ENCODE measurements around the gene NEK9. TPM values are rescaled to one million over a fixed set of nuclear protein-coding genes. Genes with fewer than 3 reads are reported as not detected.
A peak's percentile ranks its signal among the peaks of the same experiment; 100 is the strongest.
"Not testable (repeated sequence)": the region's sequence is repeated elsewhere in the genome, so short reads cannot be mapped to it uniquely, and the experiment has no call there.

NEK9 gene
- total and polyA plus RNA-seq, 2 experiments from 2014 or later = 41.0 to 47.6 TPM

DNA sequence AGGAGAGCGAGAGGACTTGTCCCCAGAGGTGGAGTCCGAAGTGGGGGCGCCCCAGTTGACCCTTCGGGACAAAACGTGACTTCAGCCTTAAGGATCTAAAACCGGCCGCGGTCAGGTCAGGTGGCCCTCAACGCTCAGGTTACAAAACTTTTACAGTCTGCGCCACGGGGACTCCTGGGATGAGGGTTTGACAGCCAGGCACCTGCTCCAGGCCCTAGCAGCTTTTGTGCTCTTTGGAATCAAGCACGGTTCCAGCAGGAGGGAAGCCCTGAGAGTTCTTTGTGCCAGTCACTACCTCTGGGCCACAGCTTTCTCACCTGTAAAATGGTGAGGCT, 57.1 kb downstream of the NEK9 start:
- peaks cover 23% of the 10 kb centered on the region; the same call in 1 of the 2 replicates for H3F3A ChIP-seq (ENCODE audit: insufficient read depth)
- in situ Hi-C loops (cut with MboI) = loop anchor here (10.0 kb wide), 1 partner anchor 135 kb away; no protein-coding TSS in a partner anchor
- H3K9me3 ChIP-seq (ENCODE audit: low read depth) = no peaks in the 10 kb centered on the region
- peak overlapping the region; percentile 74 for H3K27ac ChIP-seq
- no peaks in the 10 kb centered on the region for H4K20me1 ChIP-seq (ENCODE audit: insufficient read depth)
- H2AFZ ChIP-seq = peak overlapping the region; percentile 75
- peaks cover 18% of the 10 kb centered on the region for H3K4me1 ChIP-seq (ENCODE audit: insufficient read depth)
- no peaks in the 10 kb centered on the region; the same call in 1 of the 2 replicates for H3K79me2 ChIP-seq (ENCODE audit: insufficient read depth)
- H3K36me3 ChIP-seq (ENCODE audit: low read depth) = no peaks in the 10 kb centered on the region
- no peaks in the 10 kb centered on the region for H3K27me3 ChIP-seq (replicated peaks; ENCODE audit: insufficient read depth)
- DNase-seq = no peak
- no peaks in the 10 kb centered on the region for H3K9me2 ChIP-seq (ENCODE audit: insufficient read depth)
- 29% methylated on average over 12 of the region's 12 CpGs for WGBS, 2 experiments (ENCODE audit: low coverage in 1 of 2, low lambda C conversion rate in 2 of 2, missing lambda C conversion rate in 2 of 2)
- H3K9ac ChIP-seq = peak overlapping the region; percentile 80
- peak overlapping the region; percentile 86 for H3K4me2 ChIP-seq (ENCODE audit: unreplicated experiment)
- TF ChIP-seq EZH2 (IDR thresholded peaks at IDR 0.05; ENCODE audit: insufficient read depth, poor library complexity, severe bottlenecking) (no peak), EZH2phosphoT487 (IDR thresholded peaks at IDR 0.05; ENCODE audit: insufficient read depth, low read depth) (no peak)
- H3K4me3 ChIP-seq = peak overlapping the region; percentile 73

DNA sequence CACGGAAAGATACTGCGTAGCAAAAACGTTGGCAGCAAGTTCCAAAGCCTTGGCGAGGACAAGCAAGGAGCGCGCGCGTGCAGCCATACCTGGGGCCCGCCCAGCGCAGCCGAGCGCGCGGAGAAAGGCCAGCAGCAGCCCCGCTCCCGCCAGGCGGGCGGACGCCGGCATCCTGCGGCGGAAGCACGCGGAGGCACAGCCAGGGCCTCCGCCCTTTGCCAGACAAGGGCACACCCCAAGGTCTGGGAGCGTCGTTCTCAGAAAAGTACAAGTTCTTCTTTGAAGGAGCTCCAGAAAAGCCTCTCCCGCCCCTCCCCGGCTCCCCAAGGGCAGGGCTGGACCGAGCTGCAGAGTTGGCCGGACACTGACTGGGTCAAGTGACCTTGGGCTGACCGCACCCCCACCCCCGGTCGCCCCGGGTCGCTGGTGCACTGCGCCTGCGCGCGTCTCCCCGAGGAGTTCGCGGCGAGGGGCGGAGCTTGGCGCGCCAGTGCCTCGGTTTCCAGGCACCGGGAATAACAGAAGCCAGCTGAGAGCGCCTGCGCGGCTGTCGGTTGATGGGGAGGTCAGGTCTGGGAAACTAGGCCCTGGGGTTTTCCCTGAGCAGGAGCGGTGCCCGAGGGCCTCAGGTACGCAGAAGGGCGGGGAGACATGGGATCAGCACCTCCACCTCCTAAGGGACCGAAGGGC, 57.6 kb downstream of the NEK9 start, which contains the start of gene ZC2HC1C:
TSS of gene ZC2HC1C (plus strand) at position 521 of the 690 bp plus-strand sequence. CDS start 933 bp downstream, outside the sequence.
- 2 to 3% methylated on average over 49 to 50 of the region's 58 CpGs for WGBS, 2 experiments (ENCODE audit: low coverage in 1 of 2, low lambda C conversion rate in 2 of 2, missing lambda C conversion rate in 2 of 2)
- in situ Hi-C loops (cut with MboI) = no loop called here

DNA sequence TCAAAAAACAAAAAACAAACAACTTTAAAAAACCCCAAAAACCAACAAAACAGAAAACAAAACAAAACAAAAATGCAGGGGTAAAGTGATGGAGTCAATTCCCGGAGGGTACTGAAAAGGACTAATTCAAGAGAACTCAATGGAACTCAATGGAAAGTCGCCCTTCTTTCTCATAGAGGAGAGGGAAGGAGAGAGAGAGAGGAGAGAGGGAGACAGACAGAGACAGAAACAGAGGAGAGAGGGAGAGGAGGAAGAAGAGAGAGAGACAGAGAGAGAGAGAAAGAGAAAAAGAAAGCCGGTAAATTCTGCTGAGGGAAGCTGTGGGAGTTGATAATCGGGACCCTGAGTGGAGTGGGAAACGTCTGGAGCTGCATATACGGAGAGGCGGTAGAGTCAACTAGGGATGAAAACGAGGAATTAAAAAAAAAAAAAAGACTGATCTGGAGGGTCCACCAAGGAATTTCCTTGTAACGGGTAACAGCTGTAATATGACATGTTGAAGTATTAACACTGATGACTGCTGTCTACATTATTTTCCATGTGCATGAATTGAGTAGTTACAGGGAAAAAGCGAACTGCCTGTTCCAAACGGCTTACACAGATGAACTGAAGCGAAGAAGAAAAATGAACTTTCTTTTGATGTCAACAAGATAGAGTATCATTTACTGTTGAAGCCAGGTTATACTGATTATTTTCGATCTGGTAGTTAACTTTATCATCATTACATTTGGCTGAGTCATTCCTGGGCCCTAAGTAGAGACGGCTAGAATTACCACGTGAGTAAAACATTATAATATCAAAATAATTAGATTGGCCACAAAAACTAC, 58.3 kb downstream of the NEK9 start:
- Histone ChIP-seq H3K9me3 (ENCODE audit: low read depth) (no peaks in the 10 kb centered on the region), H3K79me2 (ENCODE audit: insufficient read depth) (peaks cover under 1% of the 10 kb centered on the region; the same call in 1 of the 2 replicates), H4K20me1 (ENCODE audit: insufficient read depth) (no peaks in the 10 kb centered on the region), H3K36me3 (ENCODE audit: low read depth) (no peaks in the 10 kb centered on the region), H3K4me2 (ENCODE audit: unreplicated experiment) (peak overlapping the region; percentile 86), H2AFZ (peak overlapping the region; percentile 75), H3K4me3 (peak overlapping the region; percentile 73), H3K4me1 (ENCODE audit: insufficient read depth) (peaks cover 18% of the 10 kb centered on the region), H3F3A (ENCODE audit: insufficient read depth) (peaks cover 23% of the 10 kb centered on the region; the same call in 1 of the 2 replicates), H3K9ac (peak overlapping the region; percentile 80), H3K27ac (peak overlapping the region; percentile 74), H3K27me3 (replicated peaks; ENCODE audit: insufficient read depth) (no peaks in the 10 kb centered on the region), H3K9me2 (ENCODE audit: insufficient read depth) (no peaks in the 10 kb centered on the region)
- in situ Hi-C loops (cut with MboI) = no loop called here
- WGBS, 2 experiments (ENCODE audit: low coverage in 1 of 2, low lambda C conversion rate in 2 of 2, missing lambda C conversion rate in 2 of 2) = 4 to 6% methylated on average over 15 of the region's 15 CpGs
- TF ChIP-seq EZH2 (IDR thresholded peaks at IDR 0.05; ENCODE audit: insufficient read depth, poor library complexity, severe bottlenecking) (no peak), EZH2phosphoT487 (IDR thresholded peaks at IDR 0.05; ENCODE audit: insufficient read depth, low read depth) (no peak)
- no peak for DNase-seq

More for the DNA sequence above, 57.6 kb downstream of the NEK9 start, which contains the start of gene ZC2HC1C:
- Histone ChIP-seq H3K4me2 (ENCODE audit: unreplicated experiment) (peak within 1 kb of the TSS; percentile 86), H4K20me1 (ENCODE audit: insufficient read depth) (no peaks in the 10 kb centered on the region), H3K36me3 (ENCODE audit: low read depth) (no peaks in the 10 kb centered on the region), H3K27me3 (replicated peaks; ENCODE audit: insufficient read depth) (no peaks in the 10 kb centered on the region), H3K4me3 (peak within 1 kb of the TSS; percentile 73), H3K9me2 (ENCODE audit: insufficient read depth) (no peaks in the 10 kb centered on the region), H3K4me1 (ENCODE audit: insufficient read depth) (peaks cover 18% of the 10 kb centered on the region), H3K9ac (peak within 1 kb of the TSS; percentile 80), H3K79me2 (ENCODE audit: insufficient read depth) (no peaks in the 10 kb centered on the region; the same call in 1 of the 2 replicates), H3K9me3 (ENCODE audit: low read depth) (no peaks in the 10 kb centered on the region), H3F3A (ENCODE audit: insufficient read depth) (peaks cover 23% of the 10 kb centered on the region; the same call in 1 of the 2 replicates), H3K27ac (peak within 1 kb of the TSS; percentile 74), H2AFZ (peak within 1 kb of the TSS; percentile 75)
- DNase-seq = peak; percentile 94
- no peak for TF ChIP-seq EZH2 (IDR thresholded peaks at IDR 0.05; ENCODE audit: insufficient read depth, poor library complexity, severe bottlenecking)
- TF ChIP-seq EZH2phosphoT487 (IDR thresholded peaks at IDR 0.05; ENCODE audit: insufficient read depth, low read depth) = no peak

DNA sequence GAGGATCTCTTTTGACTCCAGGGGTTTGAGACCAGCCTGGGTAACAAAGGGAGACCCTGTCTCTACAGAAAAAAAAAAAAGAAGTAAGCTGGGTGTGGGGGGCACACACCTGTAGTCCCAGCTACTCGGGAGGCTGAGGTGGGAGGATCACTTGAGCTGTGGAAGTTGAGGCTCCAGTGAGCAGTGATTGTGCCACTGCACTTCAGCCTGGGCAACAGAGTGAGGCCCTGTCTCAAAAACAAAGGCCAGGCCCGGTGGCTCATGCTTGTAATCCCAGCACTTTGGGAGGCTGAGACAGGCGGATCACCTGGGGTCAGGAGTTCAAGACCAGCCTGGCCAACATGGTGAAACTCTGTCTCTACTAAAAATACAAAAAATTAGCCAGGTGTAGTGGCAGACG, 59.1 kb downstream of the NEK9 start:
- H3K4me2 ChIP-seq (ENCODE audit: unreplicated experiment); H4K20me1 ChIP-seq (ENCODE audit: insufficient read depth); H3K9me2 ChIP-seq (ENCODE audit: insufficient read depth); H3K27me3 ChIP-seq (replicated peaks; ENCODE audit: insufficient read depth); H3K27ac ChIP-seq; H3K79me2 ChIP-seq (ENCODE audit: insufficient read depth); H3K36me3 ChIP-seq (ENCODE audit: low read depth); DNase-seq; H3K9me3 ChIP-seq (ENCODE audit: low read depth); in situ Hi-C loops (cut with MboI); H2AFZ ChIP-seq: not testable (repeated sequence)
- WGBS, 2 experiments (ENCODE audit: low coverage in 1 of 2, low lambda C conversion rate in 2 of 2, missing lambda C conversion rate in 2 of 2) = 91 to 97% methylated on average over 4 of the region's 4 CpGs
- Histone ChIP-seq H3K9ac (0 out of 2 replicates have a peak overlapping the region, but pooled peaks have one; percentile 80), H3K4me3 (0 out of 2 replicates have a peak overlapping the region, but pooled peaks have one; percentile 73), H3K4me1 (ENCODE audit: insufficient read depth) (peaks cover 20% of the 10 kb centered on the region), H3F3A (ENCODE audit: insufficient read depth) (peaks cover 23% of the 10 kb centered on the region; the same call in 1 of the 2 replicates)

Measured in GM23248 (cell line).